CD4-positive, CD25-positive, alpha-beta regulatory T cell (primary cell): ENCODE results near the gene SPG7. TPM values are rescaled to one million over a fixed set of nuclear protein-coding genes. Genes with fewer than 3 reads are reported as not detected.

Experiments used
- ATAC-seq, 2 donors: fragments of 150-1000 bp; cut with Tn5 transposase; one replicate each; pipeline ENCODE4 v1.10.0; 2021; ENCODE audit warnings: low read depth in 2 of 2, moderate number of reproducible peaks in 2 of 2, moderate library complexity in 1 of 2
- DNase-seq, 3 donors: peaks; one replicate each; pipeline versions ENCODE4 v3.0.0 to v3.0.0-alpha.2; 2012 to 2022; ENCODE audit warnings: mixed read lengths in 1 of 3
- H3K27ac ChIP-seq: one replicate; pipeline ENCODE4 v1.7.0; 2013; ENCODE audit warnings: mild to moderate bottlenecking, low read length; ENCODE audit not compliant: insufficient read depth, poor library complexity, severe bottlenecking
- H3K27me3 ChIP-seq: one replicate; pipeline ENCODE4 v1.7.0; 2013; ENCODE audit warnings: low read length; ENCODE audit not compliant: control insufficient read depth, insufficient read depth
- H3K36me3 ChIP-seq: one replicate; pipeline ENCODE4 v1.7.0; 2013; ENCODE audit warnings: mild to moderate bottlenecking, low read length, moderate library complexity; ENCODE audit not compliant: control insufficient read depth, insufficient read depth
- H3K4me1 ChIP-seq: 2 replicates; pipeline ENCODE4 v1.7.0; 2013; ENCODE audit warnings: mild to moderate bottlenecking, low read length; ENCODE audit not compliant: insufficient read depth, control insufficient read depth, poor library complexity, severe bottlenecking
- H3K4me3 ChIP-seq: one replicate; pipeline ENCODE4 v1.7.0; 2013; ENCODE audit warnings: low read depth, mild to moderate bottlenecking, low read length, moderate library complexity
- H3K9me3 ChIP-seq, 2 experiments: 1 replicate in 1 of 2; 2 replicates in 1 of 2; pipeline ENCODE4 v1.7.0; 2013; ENCODE audit warnings: low read length in 2 of 2, mild to moderate bottlenecking in 1 of 2, moderate library complexity in 1 of 2; ENCODE audit not compliant: control insufficient read depth in 2 of 2
- H3K27ac Mint-ChIP-seq, 3 donors: one replicate each; pipeline ENCODE4 v1.8.0; 2020 to 2022; ENCODE audit warnings: mild to moderate bottlenecking in 3 of 3, mixed read lengths in 3 of 3, moderate library complexity in 2 of 3
- H3K27me3 Mint-ChIP-seq: one replicate; pipeline ENCODE4 v1.8.0; 2022; ENCODE audit warnings: mild to moderate bottlenecking, mixed read lengths
- H3K36me3 Mint-ChIP-seq: one replicate; pipeline ENCODE4 v1.8.0; 2020; ENCODE audit warnings: mixed read lengths
- H3K4me1 Mint-ChIP-seq, 4 donors: one replicate each; pipeline ENCODE4 v1.8.0; 2020 to 2022; ENCODE audit warnings: mixed read lengths in 4 of 4, mild to moderate bottlenecking in 1 of 4
- H3K4me3 Mint-ChIP-seq, 4 donors: one replicate each; pipeline ENCODE4 v1.8.0; 2020 to 2022; ENCODE audit warnings: mild to moderate bottlenecking in 4 of 4, mixed read lengths in 4 of 4, moderate library complexity in 3 of 4
- H3K9me3 Mint-ChIP-seq, 7 donors: one replicate each; pipeline ENCODE4 v1.8.0; 2020 to 2022; ENCODE audit warnings: mixed read lengths in 7 of 7, mild to moderate bottlenecking in 3 of 7, moderate library complexity in 2 of 7
- polyA plus RNA-seq, 4 donors: library from polyadenylated mRNA; unstranded; fragments of 300-500 nt; fragmentation: Illumina TruSeq; gene quantifications; one replicate each; pipeline ENCODE4 v1.2.3, GENCODE V29; 2021
- total RNA-seq: library from RNA; stranded (reverse); gene quantifications from one replicate; pipeline ENCODE4 v1.2.3, GENCODE V29; 2022

Gene SPG7
- total and polyA plus RNA-seq, 5 donors from 2014 or later: 34.4 to 184 (median 41.2) TPM

GRCh38 chr16:89506113-89506504, 2.1 kb upstream of the SPG7 start:
- H3K27me3 Mint-ChIP-seq: no peaks in the 10 kb centered on the region
- H3K4me3 ChIP-seq: peak overlapping the region; percentile 73

DNA sequence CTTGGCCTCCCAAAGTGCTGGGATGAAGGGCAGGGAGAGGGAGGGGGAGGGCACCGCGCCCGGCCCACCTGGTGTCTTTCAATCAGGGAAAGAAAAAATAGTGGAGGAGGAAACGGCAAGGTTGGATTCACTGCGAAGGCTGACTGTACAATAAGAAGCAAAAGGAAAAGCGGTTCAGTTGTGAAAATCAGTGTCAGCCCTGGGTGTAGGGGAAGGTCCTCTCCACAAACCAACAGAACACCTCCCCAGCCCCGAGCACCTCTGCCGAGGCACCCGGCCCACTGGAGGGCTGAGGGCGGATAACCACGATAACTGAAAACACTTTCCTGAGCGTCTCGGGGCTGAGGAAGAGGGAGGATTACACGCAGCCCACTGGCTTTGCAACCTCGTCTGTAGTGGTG, 1.4 kb upstream of the SPG7 start:
- Histone ChIP-seq H3K27ac (peak overlapping the region; percentile 93), H3K4me3 (peak overlapping the region; percentile 69), H3K27me3 (no peaks in the 10 kb centered on the region), H3K36me3 (peaks cover 15% of the 10 kb centered on the region), H3K4me1 (peaks cover 47% of the 10 kb centered on the region), H3K9me3 (no peaks in the 10 kb centered on the region)
- ATAC-seq: no peak
- Mint-ChIP-seq H3K27me3 (no peaks in the 10 kb centered on the region), H3K4me3 (peak overlapping the region; percentile 83 to 92 (median 88)), H3K4me1 (peaks cover 5 to 46% (median 15%) of the 10 kb centered on the region in 4 donors), H3K9me3 (no peaks in the 10 kb centered on the region), H3K36me3 (no peaks in the 10 kb centered on the region), H3K27ac (peak overlapping the region; percentile 86 to 92 (median 91))
- DNase-seq: peak in 1 of 3 donors; percentile 22

More at GRCh38 chr16:89506113-89506504, 2.1 kb upstream of the SPG7 start:
- Histone ChIP-seq H3K36me3 (peaks cover 8% of the 10 kb centered on the region), H3K27me3 (no peaks in the 10 kb centered on the region), H3K9me3 (no peaks in the 10 kb centered on the region), H3K4me1 (peaks cover 47% of the 10 kb centered on the region), H3K27ac (peak overlapping the region; percentile 93)
- Mint-ChIP-seq H3K36me3 (no peaks in the 10 kb centered on the region), H3K9me3 (no peaks in the 10 kb centered on the region), H3K4me3 (peak overlapping the region; percentile 79 to 87 (median 83)), H3K4me1 (peaks cover 5 to 46% (median 15%) of the 10 kb centered on the region in 4 donors), H3K27ac (peak overlapping the region; percentile 57 to 95 (median 93))
- ATAC-seq (no peak), DNase-seq (peak in 1 of 3 donors; percentile 13)

- no peaks in the 10 kb centered on the region for H3K36me3 Mint-ChIP-seq
- H3K4me1 ChIP-seq: peaks cover 47% of the 10 kb centered on the region
- peak overlapping the region; percentile 83 to 92 (median 88) for H3K4me3 Mint-ChIP-seq
- no peaks in the 10 kb centered on the region for H3K9me3 ChIP-seq
- H3K27ac Mint-ChIP-seq: peak overlapping the region; percentile 86 to 92 (median 91)
- no peaks in the 10 kb centered on the region for H3K9me3 Mint-ChIP-seq
- H3K27ac ChIP-seq: peak overlapping the region; percentile 93
- no peaks in the 10 kb centered on the region for H3K27me3 ChIP-seq
- peaks cover 5 to 46% (median 15%) of the 10 kb centered on the region in 4 donors for H3K4me1 Mint-ChIP-seq
- peaks cover 18% of the 10 kb centered on the region for H3K36me3 ChIP-seq
- H3K27me3 Mint-ChIP-seq: no peaks in the 10 kb centered on the region
- DNase-seq (peak in 2 of 3 donors; percentile 23 to 42), ATAC-seq (no peak)
- peak overlapping the region; percentile 69 for H3K4me3 ChIP-seq
These were observed 879 bp upstream of the SPG7 start for GRCh38 chr16:89507214-89507833.

- peaks cover 6% of the 10 kb centered on the region for H3K36me3 Mint-ChIP-seq
- H3K27ac Mint-ChIP-seq: peak overlapping the region in 1 of 3 donors; percentile 25
- no peak overlapping the region for H3K4me3 Mint-ChIP-seq
- H3K4me1 Mint-ChIP-seq: peaks cover 2 to 37% (median 7%) of the 10 kb centered on the region in 4 donors
- H3K9me3 Mint-ChIP-seq: no peaks in the 10 kb centered on the region
- no peak for DNase-seq
- Histone ChIP-seq H3K9me3 (no peaks in the 10 kb centered on the region), H3K4me3 (no peak overlapping the region), H3K27ac (no peak overlapping the region), H3K27me3 (no peaks in the 10 kb centered on the region), H3K36me3 (peaks cover 32% of the 10 kb centered on the region), H3K4me1 (peaks cover 39% of the 10 kb centered on the region)
- no peaks in the 10 kb centered on the region for H3K27me3 Mint-ChIP-seq
- no peak for ATAC-seq
These were observed 2.3 kb downstream of the SPG7 start for GRCh38 chr16:89510526-89510925.

GRCh38 chr16:89511374-89511773, 3.2 kb downstream of the SPG7 start:
- no peaks in the 10 kb centered on the region for H3K27me3 Mint-ChIP-seq
- no peak overlapping the region for H3K27ac ChIP-seq
- peak overlapping the region in 1 of 3 donors; percentile 17 for H3K27ac Mint-ChIP-seq
- peaks cover 0 to 28% (median 2%) of the 10 kb centered on the region in 4 donors for H3K4me1 Mint-ChIP-seq
- no peak overlapping the region for H3K4me3 ChIP-seq
- H3K4me3 Mint-ChIP-seq: peak overlapping the region in 1 of 4 donors; percentile 60
- H3K4me1 ChIP-seq: peaks cover 31% of the 10 kb centered on the region
- no peaks in the 10 kb centered on the region for H3K9me3 Mint-ChIP-seq
- ATAC-seq (no peak), DNase-seq (no peak)
- H3K36me3 ChIP-seq: peaks cover 38% of the 10 kb centered on the region
- H3K9me3 ChIP-seq: no peaks in the 10 kb centered on the region
- H3K27me3 ChIP-seq: no peaks in the 10 kb centered on the region
- H3K36me3 Mint-ChIP-seq: peaks cover 6% of the 10 kb centered on the region

- no peak for ATAC-seq
- Histone ChIP-seq H3K4me1 (peaks cover 20% of the 10 kb centered on the region), H3K4me3 (no peak overlapping the region), H3K27me3 (no peaks in the 10 kb centered on the region), H3K36me3 (peaks cover 46% of the 10 kb centered on the region), H3K9me3 (no peaks in the 10 kb centered on the region), H3K27ac (no peak overlapping the region)
- Mint-ChIP-seq H3K36me3 (peaks cover 13% of the 10 kb centered on the region), H3K9me3 (no peaks in the 10 kb centered on the region), H3K4me3 (no peak overlapping the region), H3K27me3 (no peaks in the 10 kb centered on the region), H3K27ac (no peak overlapping the region), H3K4me1 (peaks cover 0 to 23% (median 2%) of the 10 kb centered on the region in 4 donors)
- DNase-seq: no peak
These were observed 4.2 kb downstream of the SPG7 start for GRCh38 chr16:89512453-89512852.

DNA sequence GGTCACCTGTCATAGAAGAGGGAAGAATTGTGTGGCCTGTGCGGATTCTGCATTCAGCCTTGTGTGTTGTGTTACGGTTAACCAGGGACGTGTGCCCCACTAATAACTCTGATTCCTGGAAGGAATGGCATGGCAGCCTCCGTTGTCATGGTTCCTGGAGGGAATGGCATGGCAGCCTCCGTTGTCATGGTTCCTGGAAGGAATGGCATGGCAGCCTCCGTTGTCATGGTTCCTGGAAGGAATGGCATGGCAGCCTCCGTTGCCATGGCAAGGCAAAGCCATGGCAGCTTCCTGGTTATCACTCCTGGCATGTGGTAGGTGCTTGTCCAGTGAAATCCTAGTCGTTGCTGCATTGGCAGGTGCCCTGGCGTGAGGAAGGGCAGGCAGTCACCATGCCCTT, 8.9 kb downstream of the SPG7 start:
- peaks cover 0 to 18% (median under 1%) of the 10 kb centered on the region in 4 donors for H3K4me1 Mint-ChIP-seq
- no peaks in the 10 kb centered on the region for H3K9me3 Mint-ChIP-seq
- H3K27me3 ChIP-seq: no peaks in the 10 kb centered on the region
- H3K36me3 Mint-ChIP-seq: peaks cover 32% of the 10 kb centered on the region
- no peaks in the 10 kb centered on the region for H3K9me3 ChIP-seq
- no peak overlapping the region for H3K27ac ChIP-seq
- ATAC-seq (no peak), DNase-seq (no peak)
- no peak overlapping the region for H3K4me3 Mint-ChIP-seq
- H3K27ac Mint-ChIP-seq: no peak overlapping the region
- no peaks in the 10 kb centered on the region for H3K4me1 ChIP-seq
- peaks cover 56% of the 10 kb centered on the region for H3K36me3 ChIP-seq
- no peak overlapping the region for H3K4me3 ChIP-seq
- H3K27me3 Mint-ChIP-seq: no peaks in the 10 kb centered on the region

DNA sequence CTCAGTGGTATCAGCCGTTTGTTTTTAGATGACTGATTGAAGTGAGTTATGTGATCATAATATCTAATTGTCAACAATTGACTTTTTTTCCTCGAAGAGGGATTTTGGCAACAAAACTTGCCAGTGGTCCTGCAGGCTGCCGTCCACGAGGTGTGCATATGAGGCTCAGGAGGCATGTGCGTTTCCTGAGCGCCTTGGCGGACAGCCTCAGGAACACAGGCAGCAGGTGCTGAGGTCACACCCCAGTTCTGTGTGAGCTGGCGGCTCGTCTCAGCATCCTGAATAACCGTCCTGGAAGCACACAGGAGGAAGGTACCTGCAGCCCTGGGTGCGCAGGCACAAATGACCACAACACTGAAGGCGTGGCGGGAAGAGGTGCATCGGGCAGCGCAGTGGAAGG, 11.7 kb downstream of the SPG7 start:
- H3K9me3 ChIP-seq: no peaks in the 10 kb centered on the region
- H3K4me3 ChIP-seq: no peak overlapping the region
- Mint-ChIP-seq H3K9me3 (no peaks in the 10 kb centered on the region), H3K27ac (no peak overlapping the region), H3K36me3 (peaks cover 31% of the 10 kb centered on the region), H3K27me3 (no peaks in the 10 kb centered on the region), H3K4me1 (peaks cover 0 to 15% (median under 1%) of the 10 kb centered on the region in 4 donors), H3K4me3 (no peak overlapping the region)
- H3K27ac ChIP-seq: no peak overlapping the region
- no peaks in the 10 kb centered on the region for H3K4me1 ChIP-seq
- H3K27me3 ChIP-seq: no peaks in the 10 kb centered on the region
- DNase-seq (no peak), ATAC-seq (no peak)
- peaks cover 63% of the 10 kb centered on the region for H3K36me3 ChIP-seq
